Measurements from ENCODE around the gene TBC1D7. TPM values are rescaled to one million over a fixed set of nuclear protein-coding genes. Genes with fewer than 3 reads are reported as not detected.

The TBC1D7 gene
- total and polyA plus RNA-seq, 10 donors, result 10.9 to 20.9 (median 15.7) TPM

GRCh38 chr6:13362412-13362811 is 34.1 kb upstream of the TBC1D7 start:
- Histone ChIP-seq H3K9me3 (no peaks in the 10 kb centered on the region), H3K27ac (no peak overlapping the region), H3K4me1 (peaks cover 7 to 69% (median 46%) of the 10 kb centered on the region in 6 donors), H3K27me3 (replicated peaks in 1 of 7) (no peaks in the 10 kb centered on the region), H3K36me3 (peaks cover 0 to 40% (median 12%) of the 10 kb centered on the region in 6 donors), H3K4me3 (no peak overlapping the region)
- DNase-seq, result no peak
- intact Hi-C loops (cut with DNase I; ENCODE audit: low total_unique reads), result no loop called here
- 72 to 86% (median 81%) methylated on average over 5 of the region's 5 CpGs for WGBS, 5 donors
- no peak for TF ChIP-seq POLR2AphosphoS5 (IDR thresholded peaks at IDR 0.05)
- no peak for TF ChIP-seq POLR2A (IDR thresholded peaks at IDR 0.05)

DNA sequence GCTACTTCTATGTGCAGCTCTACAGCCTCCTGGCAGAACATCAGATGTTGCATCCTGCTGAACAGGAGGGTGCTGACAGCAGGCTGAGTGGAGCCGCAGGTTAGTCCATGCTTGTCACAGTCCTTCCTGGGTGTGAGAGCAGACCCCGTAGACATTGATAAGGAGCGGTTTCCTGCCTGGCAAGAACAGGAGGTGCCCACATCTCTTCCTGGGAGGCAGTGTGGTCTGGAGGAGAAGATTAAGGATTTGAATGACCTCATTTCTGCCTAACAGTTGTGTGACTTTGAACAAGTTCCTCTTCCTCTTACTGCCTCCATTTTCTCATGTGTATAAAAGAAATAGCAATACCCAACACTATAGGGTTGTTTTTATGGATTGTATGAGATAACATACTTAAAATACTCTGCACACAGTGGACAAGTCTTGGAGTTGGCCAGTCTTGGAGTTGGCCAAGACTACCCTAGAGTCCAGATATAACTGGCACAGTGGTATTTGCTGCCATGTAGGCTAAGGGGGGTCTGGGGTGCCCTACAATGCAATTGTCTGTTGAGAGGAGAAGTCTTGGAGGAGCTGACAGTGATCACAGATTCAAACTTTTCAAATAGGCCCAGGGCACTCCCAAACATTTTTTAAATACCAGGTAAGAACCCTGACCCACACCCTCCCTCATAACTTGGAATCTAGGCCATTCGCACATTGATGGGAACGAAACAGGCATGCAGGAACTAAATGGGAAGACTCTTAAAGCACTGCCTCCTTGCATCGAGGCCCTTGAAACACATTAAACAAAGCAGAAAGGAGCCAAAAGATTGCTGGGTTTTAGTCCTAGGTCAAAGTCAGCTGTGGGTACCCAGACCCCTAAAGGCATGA is 32.6 kb upstream of the TBC1D7 start:
- WGBS, 5 donors, result 68 to 90% (median 73%) methylated on average over 6 of the region's 6 CpGs
- H3K4me1 ChIP-seq, result peaks cover 11 to 80% (median 59%) of the 10 kb centered on the region in 6 donors
- H3K9me3 ChIP-seq, result no peaks in the 10 kb centered on the region
- no peaks in the 10 kb centered on the region for H3K27me3 ChIP-seq (replicated peaks in 1 of 7)
- intact Hi-C loops (cut with DNase I; ENCODE audit: low total_unique reads), result no loop called here
- no peak for TF ChIP-seq POLR2A (IDR thresholded peaks at IDR 0.05)
- TF ChIP-seq POLR2AphosphoS5 (IDR thresholded peaks at IDR 0.05), result no peak
- TF ChIP-seq CTCF (IDR thresholded peaks at IDR 0.05 in 8 of 11, conservative IDR thresholded peaks at IDR 0.05 in 3 of 11), result no peak
- DNase-seq, result no peak
- peak overlapping the region in 2 of 8 donors; percentile 27 to 36 for H3K27ac ChIP-seq
- H3K4me3 ChIP-seq, result no peak overlapping the region
- peaks cover 0 to 40% (median 12%) of the 10 kb centered on the region in 6 donors for H3K36me3 ChIP-seq

GRCh38 chr6:13359287-13359686 is 30.9 kb upstream of the TBC1D7 start:
- intact Hi-C loops (cut with DNase I; ENCODE audit: low total_unique reads), result no loop called here
- no peak for DNase-seq
- Histone ChIP-seq H3K36me3 (peaks cover 0 to 24% (median under 1%) of the 10 kb centered on the region in 6 donors), H3K4me3 (no peak overlapping the region), H3K9me3 (no peaks in the 10 kb centered on the region), H3K4me1 (peaks cover 27 to 89% (median 68%) of the 10 kb centered on the region in 6 donors), H3K27ac (no peak overlapping the region), H3K27me3 (replicated peaks in 1 of 7) (no peaks in the 10 kb centered on the region)
- WGBS, 5 donors, result 75 to 92% (median 80%) methylated on average over 6 of the region's 6 CpGs
- no peak for TF ChIP-seq POLR2AphosphoS5 (IDR thresholded peaks at IDR 0.05)
- TF ChIP-seq CTCF (IDR thresholded peaks at IDR 0.05 in 8 of 11, conservative IDR thresholded peaks at IDR 0.05 in 3 of 11), result no peak
- no peak for TF ChIP-seq POLR2A (IDR thresholded peaks at IDR 0.05)

DNA sequence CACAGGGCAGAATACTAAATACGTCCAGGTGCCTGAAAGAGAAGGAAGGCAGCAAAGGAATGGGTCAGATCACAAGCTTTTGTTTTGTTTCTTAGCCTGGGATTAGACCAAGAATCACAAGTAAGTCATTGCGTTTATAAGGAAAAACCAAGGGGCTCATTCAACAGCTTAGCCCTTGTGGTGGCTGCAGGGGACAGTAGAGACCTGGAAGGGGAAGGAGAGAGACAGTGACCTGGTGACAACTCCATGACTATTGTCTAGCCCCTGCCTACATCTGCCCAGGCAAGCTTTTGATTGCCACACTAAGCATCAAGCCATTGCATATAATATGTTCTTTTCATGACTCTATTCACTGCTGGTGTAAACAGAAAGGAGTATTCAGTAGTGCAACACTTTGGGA is 30.2 kb upstream of the TBC1D7 start:
- peaks cover 0 to 17% (median 0%) of the 10 kb centered on the region in 6 donors for H3K36me3 ChIP-seq
- peak overlapping the region in 1 of 8 donors; percentile 24 for H3K27ac ChIP-seq
- intact Hi-C loops (cut with DNase I; ENCODE audit: low total_unique reads), result no loop called here
- no peaks in the 10 kb centered on the region for H3K27me3 ChIP-seq (replicated peaks in 1 of 7)
- no peaks in the 10 kb centered on the region for H3K9me3 ChIP-seq
- H3K4me3 ChIP-seq, result no peak overlapping the region
- no peak for TF ChIP-seq CTCF (IDR thresholded peaks at IDR 0.05 in 8 of 11, conservative IDR thresholded peaks at IDR 0.05 in 3 of 11)
- TF ChIP-seq POLR2AphosphoS5 (IDR thresholded peaks at IDR 0.05), result no peak
- no peak for TF ChIP-seq POLR2A (IDR thresholded peaks at IDR 0.05)
- DNase-seq, result no peak
- WGBS, 5 donors, result 90 to 95% (median 94%) methylated on average over 2 of the region's 2 CpGs
- peaks cover 35 to 89% (median 68%) of the 10 kb centered on the region in 6 donors for H3K4me1 ChIP-seq
